ENCODE measurements around the gene FAIM. TPM values are rescaled to one million over a fixed set of nuclear protein-coding genes. Genes with fewer than 3 reads are reported as not detected.
"Not testable (repeated sequence)": the region's sequence is repeated elsewhere in the genome, so short reads cannot be mapped to it uniquely, and the experiment has no call there.

The FAIM gene
- total RNA-seq, 1 experiment from 2014 or later: 21.6 TPM

DNA sequence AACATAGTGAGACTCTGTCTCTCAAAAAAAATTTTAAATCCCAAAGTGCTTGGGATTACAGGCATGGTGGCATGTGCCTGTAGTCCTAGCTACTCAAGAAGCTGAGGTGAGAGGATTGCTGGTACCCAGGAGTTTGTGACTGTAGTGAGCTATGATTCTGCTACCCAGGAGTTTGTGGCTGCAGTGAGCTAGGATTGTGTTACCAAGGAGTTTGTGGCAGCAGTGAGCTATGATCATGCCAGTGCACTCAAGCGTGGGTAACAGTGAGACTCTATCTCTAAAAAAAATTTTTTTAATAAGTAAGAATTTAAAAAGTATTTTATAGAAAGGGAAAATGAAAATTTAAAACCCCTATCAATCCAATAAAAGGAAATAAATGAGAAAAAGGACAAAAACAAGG lies 69.5 kb downstream of the FAIM start:
- no peak for DNase-seq (ENCODE audit: low read depth)

DNA sequence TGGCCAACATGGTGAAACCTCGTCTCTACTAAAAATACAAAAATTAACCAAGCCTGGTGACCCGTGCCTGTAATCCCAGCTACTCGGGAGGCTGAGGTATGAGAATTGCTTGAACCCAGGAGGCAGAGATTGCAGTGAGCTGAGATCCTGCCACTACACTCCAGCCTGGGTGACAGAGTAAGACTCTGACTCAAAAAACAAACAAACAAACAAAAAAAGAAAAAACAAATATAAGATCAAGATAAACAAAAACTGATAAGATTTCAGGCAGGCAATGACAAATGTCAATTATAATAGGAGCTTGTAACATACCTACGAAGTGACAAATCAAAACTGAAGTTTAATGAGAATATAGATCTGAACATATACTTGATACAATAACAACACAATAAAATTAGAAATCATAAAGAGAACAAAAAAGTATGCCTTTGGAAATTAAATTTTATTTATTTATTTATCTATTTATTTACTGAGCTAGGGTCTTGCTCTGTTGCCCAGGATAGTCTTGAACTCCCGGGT lies 70.4 kb downstream of the FAIM start:
- DNase-seq (ENCODE audit: low read depth): no peak

DNA sequence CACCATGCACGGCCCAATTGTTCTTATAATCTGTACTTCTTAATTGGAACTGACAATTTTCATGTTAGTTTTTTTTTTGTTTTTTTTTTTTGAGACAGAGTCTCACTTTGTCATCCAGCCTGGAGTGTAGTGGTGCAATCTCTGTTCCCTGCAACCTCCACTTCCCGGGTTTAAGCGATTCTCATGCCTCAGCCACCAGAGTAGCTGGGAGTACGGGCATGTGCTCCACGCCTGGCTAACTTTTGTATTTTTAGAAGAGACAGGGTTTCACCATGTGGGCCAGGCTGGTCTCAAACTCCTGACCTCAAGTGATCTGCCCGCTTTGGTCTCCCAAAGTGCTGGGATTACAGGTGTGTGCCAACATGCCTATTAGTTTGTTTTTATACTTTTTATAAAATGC lies 72.4 kb downstream of the FAIM start:
- DNase-seq (ENCODE audit: low read depth): not testable (repeated sequence)

DNA sequence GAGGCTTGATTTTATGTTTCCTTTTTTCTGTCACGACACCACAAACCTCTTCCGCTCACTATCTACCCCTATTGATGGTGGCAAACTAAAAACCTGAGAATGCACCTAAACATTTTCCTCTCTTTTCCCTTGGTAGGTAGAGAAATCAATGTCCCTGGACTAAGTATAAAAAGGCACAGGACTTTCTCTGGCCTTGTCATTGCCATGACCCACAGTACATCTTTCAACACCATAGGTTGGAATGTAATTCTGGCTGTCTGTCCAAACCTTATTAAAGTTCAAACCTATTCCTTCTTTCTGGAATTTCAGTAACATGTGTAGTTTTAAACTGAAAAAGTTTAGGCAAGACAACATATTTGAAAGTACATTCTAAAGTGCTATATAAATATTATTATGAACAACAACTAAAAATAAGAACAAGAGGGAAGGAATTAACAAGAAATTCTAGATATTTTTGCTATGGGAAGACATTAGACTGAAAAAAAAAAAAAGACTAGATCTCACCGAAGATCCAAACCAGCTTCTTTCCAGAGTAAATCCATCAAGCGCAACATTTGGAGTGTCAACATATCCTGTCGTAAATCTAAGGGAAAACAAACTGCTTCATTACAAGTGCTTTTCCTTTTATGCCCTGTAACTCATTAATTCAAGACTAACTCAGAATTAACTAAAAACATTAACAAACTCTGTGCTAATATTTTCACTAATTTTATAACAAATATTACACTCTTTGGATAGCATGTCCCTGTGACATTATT lies 73.1 kb downstream of the FAIM start:
- no peak for DNase-seq (ENCODE audit: low read depth)

DNA sequence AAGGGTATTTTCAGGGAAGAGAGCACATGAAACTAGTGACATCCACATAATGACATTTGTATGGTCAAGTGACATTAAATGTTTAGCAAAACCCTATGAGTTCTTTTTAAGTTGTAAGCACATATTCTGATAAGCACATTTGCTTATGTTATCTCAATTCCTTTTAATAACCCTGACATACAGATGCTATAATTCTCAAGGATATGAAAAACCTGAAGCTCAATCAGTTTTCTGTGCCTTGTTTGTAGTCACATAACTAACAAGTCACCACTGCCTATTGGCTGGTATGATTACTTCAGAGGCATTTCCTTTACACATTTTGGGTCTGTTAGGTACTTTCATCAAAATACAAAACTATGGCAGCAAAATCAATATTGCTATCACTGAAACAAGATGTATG lies 74.1 kb downstream of the FAIM start:
- DNase-seq (ENCODE audit: low read depth): no peak

Other genes starting within 250 kb of the FAIM start
- 0.34 and 0.68 TPM in 2 replicates for gene ESYT3, start 174.2 kb upstream of the FAIM start, total RNA-seq (2014; rRNA removed; shearing (Covaris generic))
- 33.4 and 42.9 TPM in 2 replicates for gene CEP70, start 14.5 kb upstream of the FAIM start, total RNA-seq (2014; rRNA removed; shearing (Covaris generic))
- gene PIK3CB, start 226.2 kb downstream of the FAIM start, total RNA-seq (2014; rRNA removed; shearing (Covaris generic)): 6.6 and 7.8 TPM in 2 replicates